AG09309 (cell line): ENCODE results near the gene BICD1.

Experiments used
- DNase-seq: peaks from one replicate; pipeline ENCODE4 v3.0.0-alpha.2; 2010; ENCODE audit warnings: low read depth
- H3K4me3 ChIP-seq: 2 replicates; pipeline ENCODE4 v1.5.1; 2011; ENCODE audit warnings: mild to moderate bottlenecking, low read depth, low read length, moderate library complexity; ENCODE audit not compliant: control insufficient read depth
- CTCF ChIP-seq: IDR thresholded peaks from 2 replicates; pipeline ENCODE4 v1.5.1; 2011; ENCODE audit warnings: mild to moderate bottlenecking, low read depth, low read length, inconsistent platforms; ENCODE audit not compliant: insufficient read depth, control insufficient read depth; ENCODE audit errors: missing control alignments

BICD1 gene

GRCh38 chr12:32407795-32408194 is 301.1 kb downstream of the BICD1 start:
- no peak overlapping the region for H3K4me3 ChIP-seq
- no peak for TF ChIP-seq CTCF
- DNase-seq = no peak

GRCh38 chr12:32413412-32413811 is 306.8 kb downstream of the BICD1 start:
- no peak overlapping the region for H3K4me3 ChIP-seq
- DNase-seq = no peak
- TF ChIP-seq CTCF = no peak

- no peak for DNase-seq
- H3K4me3 ChIP-seq = no peak overlapping the region
- TF ChIP-seq CTCF = no peak
These were observed 311.6 kb downstream of the BICD1 start for GRCh38 chr12:32418221-32418620.

- no peak for DNase-seq
- H3K4me3 ChIP-seq = no peak overlapping the region
- no peak for TF ChIP-seq CTCF
These were observed 312.4 kb downstream of the BICD1 start for GRCh38 chr12:32418903-32419519.

GRCh38 chr12:32419520-32419960 is 312.9 kb downstream of the BICD1 start:
- TF ChIP-seq CTCF = no peak
- no peak overlapping the region for H3K4me3 ChIP-seq
- DNase-seq = no peak

GRCh38 chr12:32420356-32420755 is 313.7 kb downstream of the BICD1 start:
- H3K4me3 ChIP-seq = no peak overlapping the region
- no peak for TF ChIP-seq CTCF
- DNase-seq = no peak
